ENCODE results near the gene MORF4L2.

MORF4L2 gene, protein sequence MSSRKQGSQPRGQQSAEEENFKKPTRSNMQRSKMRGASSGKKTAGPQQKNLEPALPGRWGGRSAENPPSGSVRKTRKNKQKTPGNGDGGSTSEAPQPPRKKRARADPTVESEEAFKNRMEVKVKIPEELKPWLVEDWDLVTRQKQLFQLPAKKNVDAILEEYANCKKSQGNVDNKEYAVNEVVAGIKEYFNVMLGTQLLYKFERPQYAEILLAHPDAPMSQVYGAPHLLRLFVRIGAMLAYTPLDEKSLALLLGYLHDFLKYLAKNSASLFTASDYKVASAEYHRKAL

DNA sequence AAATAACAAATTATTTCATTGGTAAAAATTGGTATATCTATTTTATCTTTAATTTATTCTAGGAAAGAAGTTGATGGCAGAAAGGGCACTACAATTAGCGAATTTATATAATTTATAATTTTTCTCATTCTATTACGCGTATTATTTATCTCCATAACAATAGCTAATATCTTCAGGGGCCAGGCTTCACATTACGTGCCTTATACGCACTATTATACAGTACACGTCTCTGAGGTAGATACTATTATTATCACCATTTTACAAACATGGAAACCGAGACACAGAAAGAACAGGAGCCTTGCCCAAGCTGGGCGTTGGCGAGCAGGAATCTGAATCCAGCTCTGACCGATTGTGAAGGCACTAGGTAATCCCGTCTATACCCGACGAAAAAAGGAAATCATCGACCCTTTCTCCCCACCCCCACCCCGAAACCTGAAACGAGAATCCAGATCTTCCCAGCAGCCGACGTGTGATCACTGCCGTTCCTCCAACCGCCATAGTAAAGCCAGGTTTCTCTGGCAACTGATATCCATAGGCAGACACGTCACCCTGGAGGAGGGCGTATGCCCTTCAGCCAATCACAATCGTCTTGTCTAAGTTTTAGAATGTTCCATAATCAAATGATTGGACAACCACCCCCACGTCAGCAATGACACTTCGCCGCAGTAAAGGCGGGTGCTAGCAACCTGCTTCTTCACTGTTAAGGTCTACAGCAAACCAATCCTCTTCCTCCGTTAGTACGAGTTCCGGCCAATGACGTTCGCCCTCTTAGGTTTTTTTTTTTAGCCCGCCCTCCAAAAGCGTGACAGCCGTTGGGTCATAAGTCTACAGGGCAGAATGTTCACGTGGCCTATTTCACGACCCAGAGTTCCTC lies at the start of gene MORF4L2:
TSS of gene MORF4L2 (minus strand) at position 501 of the 874 bp plus-strand sequence. CDS start 9,672 bp downstream, outside the sequence.
- peak; percentile 91 for DNase-seq (ENCODE audit: low spot score)

- DNase-seq (ENCODE audit: low spot score) = no peak
These were observed 47.7 kb upstream of the MORF4L2 start for GRCh38 chrX:103734125-103734760.

GRCh38 chrX:103733017-103733416 lies 46.5 kb upstream of the MORF4L2 start:
- no peak for DNase-seq (ENCODE audit: low spot score)

DNA sequence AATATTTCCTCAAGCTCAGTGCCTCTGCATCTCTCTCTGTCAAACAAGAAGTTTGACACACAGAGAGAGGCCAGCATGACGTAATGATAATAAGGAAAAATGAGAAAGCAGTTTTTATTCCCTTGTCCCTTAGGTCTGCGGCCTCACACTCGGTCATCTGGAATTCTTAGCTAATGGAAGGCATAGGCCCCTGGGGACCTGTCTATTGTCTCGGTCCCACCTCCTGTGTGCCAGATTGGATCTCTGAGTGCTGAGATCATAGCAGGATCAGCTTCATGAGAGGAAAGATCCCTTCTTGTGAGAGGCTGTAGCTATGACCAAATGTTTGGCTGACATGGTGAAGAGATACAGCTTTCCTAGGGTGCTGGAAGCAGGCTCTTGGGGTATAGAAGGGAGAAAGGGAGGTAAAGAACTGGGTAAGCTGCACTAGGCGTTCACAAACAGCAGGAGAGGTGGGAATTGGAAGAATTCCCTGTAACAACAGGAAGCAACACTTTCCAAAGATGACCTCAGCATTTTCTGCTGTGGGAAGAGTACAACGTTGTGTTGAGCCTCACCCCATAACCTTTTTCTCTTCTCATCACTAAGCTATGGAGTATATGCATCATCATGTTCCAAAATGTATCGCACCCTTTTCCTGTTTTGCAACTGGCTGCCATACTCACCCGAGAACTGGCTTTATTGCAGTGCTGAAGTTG lies 44.4 kb upstream of the MORF4L2 start:
- no peak for DNase-seq (ENCODE audit: low spot score)

DNA sequence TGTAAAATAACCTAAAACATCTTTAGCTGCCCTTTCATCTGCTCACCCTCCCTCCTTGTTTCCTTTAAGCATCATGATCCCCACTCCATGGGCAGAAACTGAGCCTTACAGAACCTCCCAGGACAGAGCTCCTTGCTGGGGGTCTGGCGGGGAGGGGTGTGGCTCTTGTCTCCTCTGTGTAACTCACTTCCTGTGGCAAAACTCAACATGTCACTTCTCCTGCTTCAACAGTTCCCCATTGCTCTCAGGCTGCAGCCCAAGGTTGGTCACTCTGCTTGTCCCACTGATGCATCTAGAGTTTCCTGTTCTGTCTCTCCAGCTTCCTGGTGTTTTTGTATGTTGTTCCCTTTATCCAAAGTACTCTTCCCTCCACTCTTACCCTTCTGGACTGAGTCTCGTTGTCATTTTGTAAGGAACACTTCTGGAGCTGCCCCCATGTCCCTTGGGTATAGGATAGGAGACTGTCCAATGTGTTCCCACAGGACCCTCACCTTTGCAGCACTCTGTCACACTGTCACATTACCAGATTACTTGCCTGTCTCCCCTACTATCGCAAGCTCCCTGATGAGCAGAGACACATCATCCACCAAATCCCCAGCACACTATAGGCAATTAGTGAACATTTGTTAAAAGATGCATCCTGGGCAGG lies 43.8 kb upstream of the MORF4L2 start:
- DNase-seq (ENCODE audit: low spot score) = no peak

DNA sequence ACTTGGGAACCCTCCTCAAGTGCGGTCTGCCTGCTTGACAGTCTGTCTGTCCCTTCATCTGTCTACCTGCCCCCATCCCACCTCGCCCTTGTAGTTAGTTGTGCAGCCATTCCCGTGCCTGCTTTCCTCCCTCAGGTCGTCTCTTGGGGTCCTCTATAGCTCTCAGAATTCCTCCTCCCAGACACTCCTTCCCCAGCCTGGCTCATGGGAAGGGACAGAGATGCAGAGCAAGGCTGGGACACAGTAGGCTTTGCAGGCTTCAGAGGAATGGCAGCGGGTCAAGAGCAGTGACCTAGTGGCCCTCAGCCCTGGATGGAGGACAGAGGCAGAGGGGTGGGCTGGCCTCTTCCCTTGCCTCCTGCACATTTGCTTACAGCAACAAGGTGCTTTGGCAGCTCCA lies 42.5 kb upstream of the MORF4L2 start:
- DNase-seq (ENCODE audit: low spot score) = no peak

DNA sequence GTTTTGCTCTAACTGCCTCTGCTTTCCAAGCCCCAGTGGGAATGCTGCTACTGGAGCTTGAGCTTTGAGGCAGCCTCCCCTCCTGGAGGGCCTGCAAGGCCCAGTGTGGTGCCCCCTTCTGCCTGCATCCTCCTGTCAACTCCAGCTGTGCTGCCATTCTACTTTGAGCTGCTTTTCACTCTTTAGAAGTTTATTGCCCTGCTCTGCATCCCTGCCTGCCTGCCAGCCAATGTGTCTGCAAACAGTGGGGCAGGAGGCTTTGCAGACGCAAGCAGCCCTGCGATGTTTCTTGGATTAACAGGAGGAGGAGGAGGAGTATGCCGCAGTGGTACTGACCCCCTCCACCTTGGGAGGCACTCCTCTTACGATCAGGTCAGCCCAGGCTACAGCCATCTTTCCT lies 40.6 kb upstream of the MORF4L2 start:
- no peak for DNase-seq (ENCODE audit: low spot score)

DNA sequence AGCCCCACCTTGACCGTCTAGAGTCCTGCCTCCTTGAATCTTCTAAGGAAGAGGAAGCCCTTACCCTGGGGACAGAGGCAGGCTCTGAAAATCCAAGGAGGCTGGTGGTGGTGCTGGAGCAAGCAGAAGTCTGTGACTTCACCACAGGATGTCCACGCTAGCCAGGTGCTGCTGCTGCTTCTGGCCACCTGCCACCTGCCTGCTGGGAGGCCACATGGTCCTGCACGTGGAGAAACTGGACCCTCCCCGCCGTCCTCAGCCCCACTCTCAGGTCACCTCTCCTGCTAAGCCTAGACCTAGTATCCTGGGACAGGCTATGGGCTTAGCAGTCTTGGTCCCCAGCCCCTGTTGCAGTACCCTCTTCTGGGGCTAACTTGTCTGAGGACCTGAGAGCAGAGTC lies 40.0 kb upstream of the MORF4L2 start:
- DNase-seq (ENCODE audit: low spot score) = no peak

DNA sequence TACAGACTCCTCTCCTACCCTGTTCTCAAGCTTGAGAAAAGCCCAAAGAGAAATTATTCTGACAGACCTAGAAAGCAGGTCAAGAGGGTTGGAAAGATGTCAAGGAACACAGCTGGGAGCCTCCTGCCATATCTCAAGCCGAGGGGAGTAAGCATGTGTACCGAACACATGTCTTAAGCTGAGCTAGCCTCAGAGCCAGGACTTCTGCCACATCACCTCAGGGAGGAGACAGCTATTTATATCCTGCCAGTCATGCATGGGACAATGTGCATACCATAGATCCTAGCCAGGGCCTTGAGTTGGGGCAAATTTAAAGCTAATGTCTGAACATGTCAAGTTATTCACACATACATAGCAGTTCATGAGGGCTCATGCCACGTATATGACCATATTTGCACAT lies 36.0 kb upstream of the MORF4L2 start:
- DNase-seq (ENCODE audit: low spot score) = no peak

DNA sequence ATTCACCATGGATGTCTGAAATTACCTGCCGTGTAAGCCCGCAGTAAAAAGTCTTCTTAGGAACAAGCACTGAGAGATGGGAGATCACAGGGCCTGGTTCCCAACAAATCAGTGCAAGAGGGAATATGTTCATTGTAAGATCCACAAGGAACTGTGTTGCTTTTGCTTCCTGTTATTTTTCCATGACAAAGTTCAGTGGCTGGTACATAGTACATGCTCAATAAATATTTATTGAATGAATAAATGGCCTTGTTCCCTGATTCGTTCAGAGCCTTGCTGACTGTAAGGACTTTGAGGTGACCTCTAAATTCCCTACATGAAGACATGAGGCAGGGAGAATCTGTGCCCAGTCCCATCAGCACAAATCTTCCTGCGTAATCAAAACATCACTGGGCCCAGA lies 31.6 kb upstream of the MORF4L2 start:
- DNase-seq (ENCODE audit: low spot score) = no peak

- no peak for DNase-seq (ENCODE audit: low spot score)
These were observed 30.5 kb upstream of the MORF4L2 start for GRCh38 chrX:103716962-103717361.

DNA sequence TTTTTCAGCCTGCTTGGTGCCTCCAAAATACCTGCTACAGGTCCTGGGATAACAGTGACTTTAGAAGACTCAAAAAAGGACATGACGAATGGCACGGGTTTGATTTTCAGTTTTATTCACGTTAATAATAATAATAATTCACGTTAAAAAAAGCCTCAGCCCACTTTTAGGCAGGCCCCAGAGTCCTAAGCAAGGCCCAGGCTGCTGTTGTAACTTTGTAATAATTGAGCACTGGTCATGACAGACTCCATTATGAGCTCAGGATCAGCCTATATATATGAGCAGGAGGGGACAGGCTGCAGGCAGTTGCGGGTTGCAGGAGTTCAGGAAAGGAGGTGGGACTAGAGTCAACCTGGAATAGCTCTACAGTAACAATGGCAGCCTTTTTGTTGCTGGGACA lies 24.1 kb upstream of the MORF4L2 start, which contains the start of gene TMEM31:
TSS of gene TMEM31 (plus strand) at position 301 of the 400 bp plus-strand sequence. CDS start 1,350 bp downstream, outside the sequence.
- DNase-seq (ENCODE audit: low spot score) = no peak

- DNase-seq (ENCODE audit: low spot score) = no peak
These were observed 18.4 kb upstream of the MORF4L2 start for GRCh38 chrX:103704863-103705262.

DNA sequence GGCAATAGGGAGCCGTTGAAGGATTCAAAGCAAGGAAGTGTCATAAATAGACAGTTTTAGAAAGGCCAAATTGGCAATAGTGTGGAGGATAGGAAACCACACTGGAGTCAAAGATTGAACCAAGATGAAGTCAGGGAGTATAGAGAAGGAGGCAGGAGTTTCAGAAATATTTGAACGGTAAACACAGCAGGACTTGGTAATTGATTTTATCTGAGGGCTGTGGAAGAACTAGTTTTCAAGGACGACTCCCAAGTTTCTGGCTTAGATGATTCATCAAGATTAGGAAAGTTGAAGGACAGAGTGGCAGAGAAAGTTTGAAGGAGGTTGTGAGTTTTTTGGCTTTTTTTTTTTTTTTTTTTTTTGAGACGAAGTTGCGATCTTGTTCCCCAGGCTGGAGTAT lies 12.7 kb upstream of the MORF4L2 start:
- DNase-seq (ENCODE audit: low spot score) = no peak

DNA sequence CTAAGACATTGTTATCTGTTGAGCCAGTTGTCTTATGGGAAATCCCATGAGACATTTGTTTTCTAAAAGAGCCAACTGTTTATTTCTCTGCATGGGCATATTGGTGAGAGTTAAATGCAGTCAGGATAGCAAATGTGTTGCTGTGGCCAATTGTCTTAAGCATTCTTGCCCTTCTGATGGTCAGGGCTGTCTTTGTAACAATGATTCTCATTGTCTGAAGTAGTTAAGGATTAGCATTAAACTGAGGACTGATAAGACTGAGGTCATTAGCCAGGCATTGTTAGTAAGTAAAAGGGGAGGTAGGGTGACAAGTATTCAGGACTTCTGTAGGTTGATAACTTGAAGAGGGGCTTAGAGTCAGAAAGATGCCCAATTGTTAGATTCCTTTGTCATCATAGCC lies 11.2 kb upstream of the MORF4L2 start:
- DNase-seq (ENCODE audit: low spot score) = no peak

GRCh38 chrX:103691059-103691458 lies 4.6 kb upstream of the MORF4L2 start:
- no peak for DNase-seq (ENCODE audit: low spot score)

- peak; percentile 20 for DNase-seq (ENCODE audit: low spot score)
These were observed 2.4 kb upstream of the MORF4L2 start for GRCh38 chrX:103688946-103689345.

DNA sequence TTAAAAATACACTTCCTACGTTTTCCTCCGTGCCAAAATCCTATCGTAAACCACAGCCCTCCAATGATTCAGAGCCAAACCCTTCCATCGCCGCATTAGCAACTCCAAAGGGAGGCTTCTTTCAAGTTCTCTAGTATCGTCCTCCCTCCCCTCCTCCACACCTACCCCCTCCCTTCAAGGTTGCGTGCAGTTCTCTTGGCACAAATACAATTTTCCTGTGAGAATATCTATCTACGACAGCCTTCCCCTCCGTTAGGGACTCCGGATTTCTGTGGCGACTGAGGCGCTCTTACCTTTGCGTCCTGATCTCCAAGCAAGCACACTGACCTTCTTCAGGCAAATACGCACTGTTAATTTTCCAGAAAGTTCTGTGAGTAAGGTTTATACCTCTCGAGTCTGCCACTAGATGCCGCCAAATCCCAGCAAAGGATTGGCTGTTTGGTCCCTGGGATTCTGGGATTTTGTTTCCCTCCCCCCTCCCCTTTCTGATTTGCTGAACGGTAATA lies 1.2 kb upstream of the MORF4L2 start:
- DNase-seq (ENCODE audit: low spot score) = peak; percentile 37

DNA sequence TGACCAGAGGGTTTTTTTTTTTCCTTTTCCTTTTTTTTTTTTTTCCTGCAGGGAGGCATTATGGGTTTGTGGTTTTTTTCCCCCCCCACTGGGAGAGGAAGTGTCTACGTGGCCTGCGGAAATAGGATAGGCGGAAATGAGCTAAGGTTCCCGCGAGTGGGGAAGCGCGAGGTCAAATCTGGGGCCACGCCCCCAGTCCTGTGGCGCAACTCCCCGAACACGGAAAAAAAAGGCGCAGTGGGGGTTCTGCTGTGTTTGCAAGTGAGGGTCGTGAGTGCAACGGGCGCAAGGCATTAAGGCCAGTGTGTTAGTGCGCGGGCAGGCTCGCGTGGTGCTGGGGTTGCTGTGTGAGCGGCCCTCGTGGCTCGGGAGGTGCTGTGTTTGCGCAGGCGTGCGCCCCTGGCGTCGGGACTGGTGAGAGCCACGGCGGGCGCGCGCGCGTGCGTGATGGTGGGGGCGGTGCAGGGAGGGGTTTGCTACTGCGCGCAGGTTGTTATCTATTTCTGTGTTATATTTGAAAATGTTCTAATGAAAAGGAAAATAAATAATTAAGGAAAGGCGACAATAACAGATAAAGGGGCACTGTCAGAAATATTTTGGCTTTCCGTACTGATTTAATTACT lies 685 bp upstream of the MORF4L2 start:
- peak; percentile 85 for DNase-seq (ENCODE audit: low spot score)

DNA sequence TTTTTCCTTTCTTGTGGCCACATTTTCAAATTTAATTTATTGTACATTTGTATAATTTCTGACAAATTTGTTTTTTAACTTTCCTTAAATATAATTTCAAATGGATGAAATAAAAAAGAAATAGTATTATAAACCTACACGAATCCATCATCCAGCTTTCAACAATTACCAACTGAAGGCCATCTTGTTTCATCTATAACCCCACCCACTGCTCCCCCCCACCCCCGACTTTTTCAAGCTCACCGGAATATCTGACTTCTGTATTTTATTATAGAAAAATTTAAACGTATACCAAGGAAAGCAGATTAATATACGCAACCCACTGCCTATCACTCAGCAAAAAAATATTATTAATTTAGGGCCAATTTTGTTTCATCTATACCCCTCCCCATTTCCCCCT lies 1.1 kb downstream of the MORF4L2 start:
- DNase-seq (ENCODE audit: low spot score) = no peak

GRCh38 chrX:103681443-103681842 lies 5.1 kb downstream of the MORF4L2 start:
- no peak for DNase-seq (ENCODE audit: low spot score)

Data from CD4-positive, alpha-beta T cell treated with Interleukin-6 at 100 ng/mL for 8 hours (primary cell).